K562 treated with DMSO at 1 percent for 48 hours (cell line): ENCODE results near the gene PKIG. TPM values are rescaled to one million over a fixed set of nuclear protein-coding genes. Genes with fewer than 3 reads are reported as not detected.

Experiments
- total RNA-seq: library from RNA; unstranded; fragments of 300-600 nt; gene quantifications from 2 replicates; pipeline ENCODE4 v1.2.3, GENCODE V29; 2022; ENCODE audit warnings: low replicate concordance; ENCODE audit errors: extremely low read depth

Gene PKIG
- not detected in 2 replicates for total RNA-seq

DNA sequence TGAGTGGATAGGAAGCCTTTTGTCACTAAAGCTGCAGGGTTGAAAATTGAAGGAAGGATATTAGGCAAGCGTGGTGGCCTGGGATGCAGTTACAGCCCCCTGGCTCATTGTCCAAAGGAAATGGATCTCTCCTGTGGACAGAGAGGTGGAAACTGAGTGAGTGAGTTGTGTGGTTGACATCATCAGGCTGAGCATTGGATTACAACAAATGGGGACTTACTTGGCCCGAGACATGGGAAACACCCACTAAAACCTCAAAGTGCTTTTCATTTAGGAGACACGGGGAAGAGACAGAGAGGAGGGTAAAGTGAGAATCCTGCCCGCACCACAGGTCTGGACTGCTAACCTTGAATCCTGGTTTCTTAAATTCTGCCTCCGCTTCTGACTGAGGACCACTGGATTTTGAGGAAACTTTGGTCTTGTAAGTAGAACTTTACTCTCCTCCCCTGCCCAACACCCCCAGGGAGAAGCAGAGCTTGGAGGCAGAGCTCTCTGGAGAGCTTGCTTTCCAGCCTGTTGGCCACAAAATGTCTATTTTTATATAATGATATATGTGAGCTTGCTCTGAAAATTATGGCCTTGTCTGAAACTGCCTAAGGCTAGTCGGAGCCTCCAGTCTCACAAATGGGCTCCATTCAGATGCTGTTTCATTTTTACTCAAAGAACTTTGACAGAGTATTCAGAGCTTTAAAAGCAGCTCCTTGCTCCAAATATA, at the start of gene PKIG:
PKIG (plus strand) TSS at position 269 of the 715 bp plus-strand sequence. CDS start 31,978 bp downstream, outside the sequence.

DNA sequence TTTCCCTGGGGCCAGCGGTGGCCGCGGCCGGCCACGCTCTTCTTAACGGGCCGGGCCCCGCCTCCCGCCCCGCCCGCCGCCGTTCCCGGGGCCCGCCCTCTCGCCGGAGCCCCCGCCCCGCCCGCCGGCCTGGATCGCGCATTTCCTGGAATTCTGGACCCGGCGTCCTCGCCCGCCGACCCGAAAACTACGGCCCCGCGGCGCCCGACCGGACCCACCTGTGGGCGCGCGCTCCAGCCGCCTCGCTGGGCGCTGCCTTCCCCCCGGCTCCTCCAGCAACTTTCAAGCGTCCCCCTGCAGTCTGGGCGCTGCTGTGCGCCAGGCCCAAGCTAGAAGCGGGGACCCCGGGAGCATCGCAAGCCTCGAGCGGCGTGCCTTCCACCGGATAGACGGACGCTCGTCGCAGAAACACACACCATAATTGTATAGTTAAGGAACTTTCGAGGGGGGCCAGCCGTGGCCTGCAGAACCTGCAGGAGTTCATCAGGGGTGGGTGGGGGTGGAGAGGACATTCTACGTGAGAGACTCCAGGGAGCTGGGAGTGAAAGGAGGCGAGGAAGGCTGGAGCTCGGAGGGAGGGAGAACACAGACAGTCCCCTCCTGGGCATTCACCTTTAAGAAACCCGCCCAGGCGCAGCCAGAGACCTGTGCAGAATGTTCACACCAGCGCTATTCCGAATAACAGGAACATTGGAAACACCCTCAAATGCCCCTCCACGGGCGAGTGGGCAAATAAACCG, 69.5 kb downstream of the PKIG start, which contains the start of gene ADA:
ADA (minus strand) TSS at position 16 of the 740 bp plus-strand sequence. CDS start 92 bp downstream, outside the sequence.

Other genes with a start within 250 kb of the PKIG start
- not detected in 2 replicates for gene R3HDML, start 245.5 kb upstream of the PKIG start, total RNA-seq
- not detected in 2 replicates for gene HNF4A, start 226.9 kb upstream of the PKIG start, total RNA-seq
- gene TTPAL, start 106.7 kb upstream of the PKIG start, total RNA-seq = not detected in 2 replicates
- not detected in 2 replicates for gene SERINC3, start 60.5 kb upstream of the PKIG start, total RNA-seq
- not detected in 2 replicates for gene ADA, start 69.1 kb downstream of the PKIG start, total RNA-seq
- gene CCN5, start 132.8 kb downstream of the PKIG start, total RNA-seq = not detected in 2 replicates
- not detected in 2 replicates for gene KCNK15, start 163.3 kb downstream of the PKIG start, total RNA-seq
- gene RIMS4, start 228.0 kb downstream of the PKIG start, total RNA-seq = not detected in 2 replicates